Trophoblast cell (in vitro differentiated cells and primary cell): ENCODE data around the gene COMMD1.

Experiments
- DNase-seq, 2 donors: peaks; one replicate each; pipeline ENCODE4 v3.0.0-alpha.2; 2016
- H2AFZ ChIP-seq: 2 replicates; pipeline ENCODE4 v1.6.1; 2013; ENCODE audit warnings: low read length, moderate library complexity, mild to moderate bottlenecking; ENCODE audit not compliant: insufficient read depth, poor library complexity
- H2AK5ac ChIP-seq: 2 replicates; pipeline ENCODE4 v1.6.1; 2013; ENCODE audit warnings: mild to moderate bottlenecking, low read length
- H2BK120ac ChIP-seq: 2 replicates; pipeline ENCODE4 v1.6.1; 2013; ENCODE audit warnings: low read length, mild to moderate bottlenecking, moderate library complexity; ENCODE audit not compliant: insufficient read depth, poor library complexity
- H2BK12ac ChIP-seq: 2 replicates; pipeline ENCODE4 v1.6.1; 2013; ENCODE audit warnings: mild to moderate bottlenecking, low read length, moderate library complexity
- H2BK5ac ChIP-seq: 2 replicates; pipeline ENCODE4 v1.6.1; 2013; ENCODE audit warnings: low read length, low read depth, moderate library complexity, mild to moderate bottlenecking; ENCODE audit not compliant: poor library complexity
- H3K14ac ChIP-seq: 2 replicates; pipeline ENCODE4 v1.6.1; 2013; ENCODE audit warnings: mild to moderate bottlenecking, low read length
- H3K18ac ChIP-seq: 2 replicates; pipeline ENCODE4 v1.6.1; 2013; ENCODE audit warnings: mild to moderate bottlenecking, low read length
- H3K23ac ChIP-seq: 2 replicates; pipeline ENCODE4 v1.6.1; 2013; ENCODE audit warnings: low read length
- H3K27ac ChIP-seq: 2 replicates; pipeline ENCODE4 v1.5.1; 2013; ENCODE audit warnings: low read depth, mild to moderate bottlenecking, inconsistent platforms, low read length, moderate library complexity
- H3K27me3 ChIP-seq: 2 replicates; pipeline ENCODE4 v1.6.1; 2013; ENCODE audit warnings: inconsistent platforms, mild to moderate bottlenecking, low read length, moderate library complexity; ENCODE audit not compliant: insufficient read depth
- H3K36me3 ChIP-seq, 2 experiments: 1 replicate in 1 of 2; 2 replicates in 1 of 2; pipeline ENCODE4 v1.6.1; 2013; ENCODE audit warnings: low read length in 2 of 2, mild to moderate bottlenecking in 2 of 2, moderate library complexity in 1 of 2; ENCODE audit not compliant: insufficient read depth in 2 of 2, control insufficient read depth in 1 of 2
- H3K4ac ChIP-seq: 2 replicates; pipeline ENCODE4 v1.6.1; 2013; ENCODE audit warnings: low read depth, mild to moderate bottlenecking, low read length, moderate library complexity
- H3K4me1 ChIP-seq, 2 experiments: 1 replicate in 1 of 2; 2 replicates in 1 of 2; pipeline ENCODE4 v1.6.1; 2013; ENCODE audit warnings: low read length in 2 of 2, mild to moderate bottlenecking in 2 of 2, moderate library complexity in 1 of 2; ENCODE audit not compliant: insufficient read depth in 2 of 2, control insufficient read depth in 1 of 2
- H3K4me2 ChIP-seq: 2 replicates; pipeline ENCODE4 v1.6.1; 2013; ENCODE audit warnings: inconsistent platforms, mild to moderate bottlenecking, low read length, moderate library complexity
- H3K4me3 ChIP-seq: 2 replicates; pipeline ENCODE4 v1.5.1; 2013; ENCODE audit warnings: mild to moderate bottlenecking, low read depth, low read length, inconsistent platforms
- H3K79me1 ChIP-seq: one replicate; pipeline ENCODE4 v1.6.1; 2013; ENCODE audit warnings: low read length
- H3K79me2 ChIP-seq: 2 replicates; pipeline ENCODE4 v1.6.1; 2013; ENCODE audit warnings: low read length, mild to moderate bottlenecking; ENCODE audit not compliant: control insufficient read depth, insufficient read depth, poor library complexity
- H3K9ac ChIP-seq: 2 replicates; pipeline ENCODE4 v1.6.1; 2013; ENCODE audit warnings: mild to moderate bottlenecking, low read length
- H3K9me3 ChIP-seq: 2 replicates; pipeline ENCODE4 v1.6.1; 2013; ENCODE audit warnings: low read depth, mild to moderate bottlenecking, control low read depth, inconsistent platforms, low read length; ENCODE audit not compliant: insufficient read depth
- H4K12ac ChIP-seq: 2 replicates; pipeline ENCODE4 v1.6.1; 2013; ENCODE audit warnings: low read depth, mild to moderate bottlenecking, low read length, moderate library complexity
- H4K8ac ChIP-seq: 2 replicates; pipeline ENCODE4 v1.6.1; 2013; ENCODE audit warnings: low read depth, mild to moderate bottlenecking, low read length, moderate library complexity
- H4K91ac ChIP-seq: one replicate; pipeline ENCODE4 v1.6.1; 2013; ENCODE audit warnings: low read depth, mild to moderate bottlenecking, low read length, moderate library complexity
- WGBS: extraction: QIAGEN DNeasy Blood & Tissue Kit; methylation state at CpG from one replicate; pipeline ENCODE4 v1.1.7; 2013; ENCODE audit warnings: missing lambda C conversion rate; ENCODE audit not compliant: insufficient read length, insufficient coverage; ENCODE audit errors: extremely low coverage; 5-methylcytosine and 5-hydroxymethylcytosine counted together

The COMMD1 gene

DNA sequence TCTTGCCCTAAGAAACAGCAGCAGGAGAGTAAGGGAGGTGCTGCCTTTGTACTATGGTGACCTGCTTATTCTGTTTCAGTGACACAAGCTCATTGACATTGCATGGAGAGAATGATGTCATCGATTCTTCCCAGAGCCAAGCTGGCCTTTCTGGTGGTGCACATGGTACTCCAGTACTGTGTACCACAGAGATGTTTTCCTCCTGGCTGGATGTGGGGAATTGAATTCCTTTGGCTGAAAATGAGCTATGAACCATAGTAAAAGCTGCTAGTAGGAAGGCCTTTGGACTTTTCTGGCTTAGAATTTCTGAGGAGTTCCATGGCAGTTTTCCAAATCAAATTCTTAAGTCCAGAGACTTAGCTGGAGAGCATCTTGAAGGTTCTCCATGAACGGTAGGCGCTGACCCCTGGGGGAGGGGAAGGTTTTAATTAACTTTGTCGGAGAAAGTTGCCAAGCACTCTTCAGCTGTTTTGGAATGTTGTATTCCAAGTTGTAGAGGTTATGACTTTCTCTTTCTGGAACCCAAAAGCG lies 273.3 kb downstream of the COMMD1 start:
- Histone ChIP-seq H3K4me1 (no peaks in the 10 kb centered on the region), H4K8ac (no peak overlapping the region), H3K9ac (no peak overlapping the region), H2BK12ac (no peak overlapping the region), H3K36me3 (no peaks in the 10 kb centered on the region), H3K27me3 (no peaks in the 10 kb centered on the region), H2BK5ac (no peak overlapping the region), H3K27ac (no peak overlapping the region), H3K14ac (no peak overlapping the region), H3K79me1 (no peaks in the 10 kb centered on the region), H3K79me2 (no peaks in the 10 kb centered on the region), H2AK5ac (no peak overlapping the region), H3K4me2 (no peak overlapping the region), H2BK120ac (no peak overlapping the region), H4K12ac (no peak overlapping the region), H4K91ac (no peak overlapping the region), H3K18ac (no peak overlapping the region), H3K9me3 (no peaks in the 10 kb centered on the region), H2AFZ (no peak overlapping the region), H3K4ac (no peak overlapping the region), H3K23ac (no peak overlapping the region), H3K4me3 (no peak overlapping the region)
- DNase-seq, result no peak
- WGBS, result no CpG with 5 or more reads among the region's 5 CpGs

DNA sequence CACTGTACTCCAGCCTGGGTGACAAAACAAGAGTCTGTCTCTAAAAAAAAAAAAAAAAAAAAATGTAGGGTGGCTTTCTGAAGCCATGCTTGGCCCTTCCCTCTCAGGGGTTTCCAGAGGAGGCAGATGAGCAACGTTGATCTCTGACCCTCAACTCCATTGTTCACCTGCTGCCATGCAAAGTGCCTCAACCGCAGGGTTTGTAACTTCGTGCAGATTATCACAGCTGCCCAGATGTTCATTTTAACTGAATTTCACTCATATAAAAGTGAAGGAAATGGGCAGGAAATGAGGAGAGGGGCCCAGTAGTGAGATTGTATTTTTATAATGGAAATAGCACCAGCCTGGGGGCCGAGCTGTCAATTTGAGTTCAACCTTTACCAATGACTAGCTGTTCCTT lies 275.5 kb downstream of the COMMD1 start:
- Histone ChIP-seq H4K12ac (no peak overlapping the region), H3K79me2 (no peaks in the 10 kb centered on the region), H2AK5ac (no peak overlapping the region), H3K4me1 (no peaks in the 10 kb centered on the region), H3K27ac (no peak overlapping the region), H3K18ac (no peak overlapping the region), H3K4me3 (no peak overlapping the region), H4K91ac (no peak overlapping the region), H2BK12ac (no peak overlapping the region), H3K27me3 (no peaks in the 10 kb centered on the region), H3K36me3 (no peaks in the 10 kb centered on the region), H3K79me1 (no peaks in the 10 kb centered on the region), H3K9ac (no peak overlapping the region), H3K9me3 (no peaks in the 10 kb centered on the region), H2BK5ac (no peak overlapping the region), H3K4me2 (no peak overlapping the region), H2BK120ac (no peak overlapping the region), H3K23ac (no peak overlapping the region), H2AFZ (no peak overlapping the region), H3K4ac (no peak overlapping the region), H3K14ac (no peak overlapping the region), H4K8ac (no peak overlapping the region)
- WGBS, result no CpG with 5 or more reads among the region's 4 CpGs
- DNase-seq, result no peak

DNA sequence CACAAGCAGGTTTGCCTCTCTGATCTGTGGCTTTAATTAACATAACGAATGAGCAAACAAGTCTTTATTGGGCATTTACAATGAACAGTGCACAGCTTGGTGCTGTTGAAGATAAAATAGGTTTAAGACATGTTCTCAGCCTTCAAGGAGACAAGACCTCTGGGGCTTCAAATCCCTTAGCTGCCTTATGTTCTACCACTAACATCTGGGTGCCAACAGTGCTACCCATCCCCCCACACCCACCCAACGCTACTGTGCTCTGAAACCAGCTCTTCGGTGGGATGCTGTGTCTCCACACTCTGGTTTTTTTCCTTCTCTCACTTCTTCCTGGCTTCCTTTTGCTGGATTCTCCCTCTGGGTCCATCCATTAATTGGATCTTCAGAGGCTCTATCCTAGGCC lies 276.4 kb downstream of the COMMD1 start:
- Histone ChIP-seq H3K9ac (no peak overlapping the region), H2BK120ac (no peak overlapping the region), H3K18ac (no peak overlapping the region), H4K12ac (no peak overlapping the region), H3K79me1 (no peaks in the 10 kb centered on the region), H3K27ac (no peak overlapping the region), H3K79me2 (no peaks in the 10 kb centered on the region), H3K4me1 (no peaks in the 10 kb centered on the region), H3K4ac (no peak overlapping the region), H3K4me3 (no peak overlapping the region), H3K23ac (no peak overlapping the region), H3K36me3 (no peaks in the 10 kb centered on the region), H4K8ac (no peak overlapping the region), H2BK5ac (no peak overlapping the region), H4K91ac (no peak overlapping the region), H3K4me2 (no peak overlapping the region), H2AFZ (no peak overlapping the region), H3K27me3 (no peaks in the 10 kb centered on the region), H2AK5ac (no peak overlapping the region), H3K14ac (no peak overlapping the region), H2BK12ac (no peak overlapping the region), H3K9me3 (no peaks in the 10 kb centered on the region)
- WGBS, result no CpG with 5 or more reads among the region's 3 CpGs
- DNase-seq, result no peak

DNA sequence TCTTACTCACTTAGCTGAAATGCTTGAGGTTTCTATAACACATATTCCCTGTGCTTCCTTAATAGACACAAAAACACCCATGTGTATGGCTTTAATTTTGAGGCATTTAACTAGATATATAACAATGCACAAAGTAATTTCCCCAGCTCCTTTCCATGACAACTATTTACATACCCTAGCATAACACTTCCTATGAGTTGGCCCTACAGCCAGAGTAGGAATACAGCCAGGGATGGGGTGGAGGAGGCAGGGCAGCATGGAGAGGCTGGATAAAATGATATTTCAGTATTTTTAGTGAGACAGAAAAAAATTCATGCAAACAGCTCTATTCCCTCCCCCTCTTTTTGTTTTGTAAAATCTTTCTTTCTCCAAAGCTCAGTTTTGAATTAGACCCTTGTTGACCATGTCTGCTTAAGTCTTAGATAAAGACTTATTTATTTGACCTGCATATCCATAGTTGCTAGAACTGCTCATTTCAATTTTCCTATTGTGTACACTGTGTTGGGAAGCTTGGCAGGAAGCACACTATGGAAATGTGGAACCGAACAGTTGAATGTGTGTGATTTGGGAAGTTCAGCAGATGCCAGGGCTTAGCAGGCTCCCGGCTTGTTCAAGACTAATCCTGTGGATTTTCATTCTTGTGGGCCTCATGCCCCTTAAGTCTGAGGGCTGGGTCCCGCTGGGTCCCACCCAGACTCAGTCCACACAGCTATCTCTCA lies 279.2 kb downstream of the COMMD1 start:
- Histone ChIP-seq H3K79me2 (no peaks in the 10 kb centered on the region), H2AFZ (no peak overlapping the region), H3K18ac (no peak overlapping the region), H3K27me3 (no peaks in the 10 kb centered on the region), H3K14ac (no peak overlapping the region), H3K36me3 (no peaks in the 10 kb centered on the region), H3K4me1 (no peaks in the 10 kb centered on the region), H4K91ac (no peak overlapping the region), H2BK12ac (no peak overlapping the region), H3K9me3 (no peaks in the 10 kb centered on the region), H3K4me2 (no peak overlapping the region), H3K23ac (no peak overlapping the region), H2BK5ac (no peak overlapping the region), H3K4me3 (no peak overlapping the region), H4K12ac (no peak overlapping the region), H4K8ac (no peak overlapping the region), H3K9ac (no peak overlapping the region), H2BK120ac (no peak overlapping the region), H3K27ac (no peak overlapping the region), H2AK5ac (no peak overlapping the region), H3K79me1 (no peaks in the 10 kb centered on the region), H3K4ac (no peak overlapping the region)
- WGBS, result no CpG with 5 or more reads among the region's 3 CpGs
- no peak for DNase-seq
